H1 (cell line): ENCODE data around the gene ESYT1. TPM values are rescaled to one million over a fixed set of nuclear protein-coding genes. Genes with fewer than 3 reads are reported as not detected.

Experiments
- CTCF ChIA-PET: fragments of 300-600 bp; sonication (Branson Sonifier 250); formaldehyde crosslinking; loops from one replicate; lab custom pipeline; 2021; ENCODE audit not compliant: partially characterized antibody; lab: Charles Lee
- POLR2A ChIA-PET: fragments of 300-600 bp; sonication (Branson Sonifier 250); formaldehyde crosslinking; loops from one replicate; lab custom pipeline; 2021; ENCODE audit warnings: inconsistent platforms; ENCODE audit not compliant: partially characterized antibody; lab: Charles Lee
- DNase-seq, 2 experiments: peaks; one replicate each; pipeline versions ENCODE4 v3.0.0 to v3.0.0-alpha.2; 2010 to 2022; ENCODE audit warnings: low spot score in 2 of 2, low read depth in 1 of 2, mixed read lengths in 1 of 2
- FAIRE-seq: peaks from 2 replicates; lab custom pipeline; 2011; peaks lifted over from hg19 to GRCh38; lab: Jason Lieb, UNC
- H2AFZ ChIP-seq: 2 replicates; pipeline ENCODE4 v1.8.1; 2012; ENCODE audit warnings: low read length, inconsistent platforms
- H2AK5ac ChIP-seq: 2 replicates; pipeline ENCODE4 v1.6.1; 2013; ENCODE audit warnings: low read depth, low read length
- H2BK120ac ChIP-seq: replicated peaks from 2 replicates; pipeline ENCODE3; 2013; ENCODE audit warnings: low read depth, low read length, inconsistent platforms
- H2BK12ac ChIP-seq: 2 replicates; pipeline ENCODE4 v1.6.1; 2013; ENCODE audit warnings: low read depth, low read length
- H2BK15ac ChIP-seq: 2 replicates; pipeline ENCODE4 v1.6.1; 2013; ENCODE audit warnings: low read length
- H2BK20ac ChIP-seq: 2 replicates; pipeline ENCODE4 v1.6.1; 2013; ENCODE audit warnings: low read length
- H2BK5ac ChIP-seq: 2 replicates; pipeline ENCODE4 v1.6.1; 2013; ENCODE audit warnings: low read depth, low read length
- H3K14ac ChIP-seq: 2 replicates; pipeline ENCODE4 v1.6.1; 2013; ENCODE audit warnings: inconsistent platforms; ENCODE audit not compliant: insufficient read length
- H3K18ac ChIP-seq: 2 replicates; pipeline ENCODE4 v1.6.1; 2013; ENCODE audit warnings: low read length; ENCODE audit errors: extremely low read depth
- H3K23ac ChIP-seq: 2 replicates; pipeline ENCODE4 v1.6.1; 2013; ENCODE audit warnings: inconsistent platforms; ENCODE audit not compliant: insufficient read length
- H3K23me2 ChIP-seq: 2 replicates; pipeline ENCODE4 v1.6.1; 2013; ENCODE audit warnings: low read depth, low read length
- H3K27ac ChIP-seq: 2 replicates; pipeline ENCODE4 v1.6.1; 2011; ENCODE audit warnings: low read depth, low read length, inconsistent platforms
- H3K27me3 ChIP-seq, 4 experiments: replicated peaks in 1 of 4; 1 replicate in 1 of 4; 2 replicates in 3 of 4; pipeline versions ENCODE4 v1.6.1 to v1.8.1; 2011 to 2013; ENCODE audit warnings: low read length in 3 of 4, mild to moderate bottlenecking in 3 of 4, inconsistent platforms in 2 of 4, mixed read lengths in 2 of 4, moderate library complexity in 1 of 4; ENCODE audit not compliant: control insufficient read depth in 3 of 4, insufficient read depth in 3 of 4; ENCODE audit errors: extremely low read depth in 1 of 4
- H3K36me3 ChIP-seq, 4 experiments: 2 replicates each; pipeline versions ENCODE4 v1.6.1 to v1.8.1; 2011 to 2013; ENCODE audit warnings: mild to moderate bottlenecking in 4 of 4, low read length in 3 of 4, moderate library complexity in 2 of 4, control low read depth in 1 of 4, inconsistent platforms in 1 of 4; ENCODE audit not compliant: insufficient read depth in 4 of 4, control insufficient read depth in 2 of 4
- H3K4ac ChIP-seq: replicated peaks from 2 replicates; pipeline ENCODE3; 2013; ENCODE audit warnings: low read length, low read depth, mixed read lengths, inconsistent platforms; ENCODE audit not compliant: insufficient read length
- H3K4me1 ChIP-seq, 4 experiments: replicated peaks in 1 of 4; 1 replicate in 1 of 4; 2 replicates in 3 of 4; pipeline versions ENCODE4 v1.6.1 to v1.8.1; 2011 to 2013; ENCODE audit warnings: low read length in 3 of 4, inconsistent platforms in 2 of 4, mixed read lengths in 1 of 4; ENCODE audit not compliant: insufficient read depth in 4 of 4, control insufficient read depth in 3 of 4
- H3K4me2 ChIP-seq, 2 experiments: 2 replicates each; pipeline versions ENCODE4 v1.6.1 to v1.8.1; 2011 to 2013; ENCODE audit warnings: low read depth in 2 of 2, low read length in 2 of 2, control low read depth in 1 of 2, inconsistent platforms in 1 of 2, mild to moderate bottlenecking in 1 of 2; ENCODE audit not compliant: insufficient read depth in 1 of 2
- H3K4me3 ChIP-seq, 4 experiments: fragments of 200-600, 300-600 bp in 1 of 4; sonication (generic), shearing (Covaris generic), sonication (Bioruptor Twin) in 1 of 4; 2 replicates each; pipeline versions ENCODE4 v1.5.1 to v1.8.1; 2011 to 2016; ENCODE audit warnings: low read length in 4 of 4, low read depth in 3 of 4, control low read depth in 2 of 4, inconsistent platforms in 2 of 4, mild to moderate bottlenecking in 2 of 4, mixed read lengths in 1 of 4, moderate library complexity in 1 of 4; ENCODE audit not compliant: insufficient read depth in 2 of 4; ENCODE audit errors: extremely low read depth in 1 of 4
- H3K56ac ChIP-seq: replicated peaks from 2 replicates; pipeline ENCODE3; 2013; ENCODE audit warnings: low read depth, mild to moderate bottlenecking, mixed read lengths, low read length, inconsistent platforms; ENCODE audit not compliant: insufficient read length
- H3K79me1 ChIP-seq: 2 replicates; pipeline ENCODE4 v1.6.1; 2013; ENCODE audit warnings: low read depth, low read length, control low read depth
- H3K79me2 ChIP-seq, 2 experiments: 2 replicates each; pipeline versions ENCODE4 v1.6.1 to v1.8.1; 2012 to 2013; ENCODE audit warnings: low read length in 2 of 2, mild to moderate bottlenecking in 2 of 2, inconsistent platforms in 1 of 2; ENCODE audit not compliant: insufficient read depth in 2 of 2, control insufficient read depth in 1 of 2
- H3K9ac ChIP-seq, 4 experiments: replicated peaks in 1 of 4; 1 replicate in 1 of 4; 2 replicates in 3 of 4; pipeline versions ENCODE4 v1.6.1 to v1.8.1; 2011 to 2013; ENCODE audit warnings: low read depth in 3 of 4, low read length in 3 of 4, control low read depth in 2 of 4, mild to moderate bottlenecking in 2 of 4, moderate library complexity in 2 of 4, inconsistent platforms in 1 of 4; ENCODE audit errors: extremely low read depth in 1 of 4
- H3K9me3 ChIP-seq, 2 experiments: 2 replicates each; pipeline versions ENCODE4 v1.6.1 to v1.8.1; 2012 to 2013; ENCODE audit warnings: mild to moderate bottlenecking in 2 of 2, moderate library complexity in 2 of 2, control low read depth in 1 of 2, inconsistent platforms in 1 of 2, low read depth in 1 of 2, low read length in 1 of 2, mixed read lengths in 1 of 2; ENCODE audit not compliant: insufficient read depth in 2 of 2
- H4K20me1 ChIP-seq, 2 experiments: replicated peaks in 1 of 2; 2 replicates each; pipeline versions ENCODE3 to v1.8.1; 2011 to 2013; ENCODE audit warnings: inconsistent platforms in 2 of 2, low read length in 2 of 2, mild to moderate bottlenecking in 1 of 2; ENCODE audit not compliant: insufficient read depth in 2 of 2, control insufficient read depth in 1 of 2
- H4K5ac ChIP-seq: 2 replicates; pipeline ENCODE4 v1.6.1; 2013; ENCODE audit warnings: low read length, low read depth, mixed read lengths, inconsistent platforms; ENCODE audit not compliant: insufficient read length
- H4K8ac ChIP-seq: 2 replicates; pipeline ENCODE4 v1.8.0; 2013; ENCODE audit warnings: mild to moderate bottlenecking, moderate library complexity, low read length, inconsistent platforms; ENCODE audit not compliant: insufficient read depth; ENCODE audit errors: extremely low read depth
- H4K91ac ChIP-seq: replicated peaks from 2 replicates; pipeline ENCODE3; 2013; ENCODE audit warnings: low read length, mixed read lengths, inconsistent platforms; ENCODE audit not compliant: insufficient read length
- CEBPB ChIP-seq: IDR thresholded peaks from 2 replicates; pipeline ENCODE4 v1.6.1; 2012; ENCODE audit warnings: low read depth, low read length
- RXRA ChIP-seq: IDR thresholded peaks from 2 replicates; pipeline ENCODE4 v1.6.1; 2011; ENCODE audit warnings: low read depth, mild to moderate bottlenecking, low read length, moderate library complexity; ENCODE audit not compliant: insufficient read depth
- SIN3A ChIP-seq, 2 experiments: IDR thresholded peaks in 1 of 2; conservative IDR thresholded peaks in 1 of 2; 2 replicates each; pipeline ENCODE4 v1.6.1; 2011 to 2012; ENCODE audit warnings: low read length in 2 of 2, improper control_type of control experiment in 1 of 2, low read depth in 1 of 2, mild to moderate bottlenecking in 1 of 2
- SUZ12 ChIP-seq: fragments of 200-600 bp; sonication (generic); IDR thresholded peaks from 2 replicates; pipeline ENCODE4 v1.6.1; 2012; ENCODE audit warnings: mild to moderate bottlenecking, inconsistent platforms, low read length, moderate library complexity, mixed read lengths
- TAF7 ChIP-seq: optimal IDR thresholded peaks from 2 replicates; pipeline ENCODE3; 2011; ENCODE audit warnings: low read depth, mild to moderate bottlenecking, inconsistent platforms, low read length, moderate library complexity, borderline replicate concordance
- TEAD4 ChIP-seq: IDR thresholded peaks from 2 replicates; pipeline ENCODE4 v1.6.1; 2012; ENCODE audit warnings: low read depth, low read length, inconsistent platforms, mixed read lengths
- WGBS, 2 experiments: shearing (Covaris generic) in 1 of 2; methylation state at CpG; one replicate each; pipeline versions ENCODE4 v1.1.6 to v1.1.7; 2013 to 2015; ENCODE audit warnings: low lambda C conversion rate in 2 of 2, mixed read lengths in 2 of 2, inconsistent platforms in 1 of 2, low coverage in 1 of 2, missing lambda C conversion rate in 1 of 2; ENCODE audit not compliant: insufficient replicate concordance in 2 of 2, insufficient coverage in 1 of 2, insufficient read length in 1 of 2; ENCODE audit errors: extremely low coverage in 1 of 2, missing lambda C conversion rate in 1 of 2; 5-methylcytosine and 5-hydroxymethylcytosine counted together
- polyA plus RNA-seq, 7 experiments: library from polyadenylated mRNA; depleted of rRNA in 3 of 7; stranded (reverse) in 5 of 7; unstranded in 2 of 7; fragments of >200 nt in 5 of 7; fragments of 200-250 nt in 2 of 7; gene quantifications; 1 replicate in 5 of 7; 2 replicates in 1 of 7; 4 replicates in 1 of 7; pipeline versions ENCODE4 v1.2.1 to v1.2.3, GENCODE V29; 2011 to 2013; ENCODE audit warnings: missing spikeins in 2 of 7, mixed read lengths in 2 of 7
- total RNA-seq: library from RNA; stranded (reverse); fragmentation: NEBNext Ultra II Directional; extraction: Animal tissue kit (Norgen Biotek cat#: 25700); gene quantifications from 2 replicates; pipeline ENCODE4 v1.2.1, GENCODE V29; 2021
- TF ChIP-seq, protein P1 (sequence below), 3 experiments: IDR thresholded peaks; 1 replicate in 2 of 3; 2 replicates in 1 of 3; pipeline versions ENCODE4 v1.5.1 to v1.6.1; 2011; ENCODE audit warnings: low read length in 3 of 3, mild to moderate bottlenecking in 3 of 3, inconsistent platforms in 2 of 3, low read depth in 1 of 3, moderate library complexity in 1 of 3; ENCODE audit not compliant: insufficient read depth in 1 of 3; ENCODE audit errors: control extremely low read depth in 1 of 3
- TF ChIP-seq, protein P2 (sequence below): IDR thresholded peaks from 2 replicates; pipeline ENCODE4 v1.6.1; 2012; ENCODE audit warnings: inconsistent platforms

Gene ESYT1
- total and polyA plus RNA-seq, 2 of the 8 experiments (the other 6 are each of a cell fraction or from before 2014, with no cell fraction given), result 86.9 to 165 TPM

GRCh38 chr12:56119361-56119796, 8.7 kb upstream of the ESYT1 start:
- no peak for FAIRE-seq
- no peak overlapping the region for H4K5ac ChIP-seq
- H3K27ac ChIP-seq, result no peak overlapping the region
- H3K18ac ChIP-seq, result no peak overlapping the region
- no peaks in the 10 kb centered on the region for H3K9me3 ChIP-seq
- ChIA-PET CTCF (interaction anchor here (0.6 to 5.3 kb wide), 26 partner anchors 9 to 337 kb away, joined by 3 to 47 read pairs (median 6); partner anchors contain the start of genes ESYT1, MYL6, MYL6B and PA2G4), POLR2A (interaction anchor here (0.8 to 7.1 kb wide), 10 partner anchors 9 to 148 kb away, joined by 3 to 267 read pairs (median 24); partner anchors contain the start of genes ERBB3, ESYT1, PA2G4 and RNF41)
- H2BK12ac ChIP-seq, result no peak overlapping the region
- no peak overlapping the region for H3K9ac ChIP-seq
- no peak overlapping the region for H4K91ac ChIP-seq
- H3K79me1 ChIP-seq, result no peaks in the 10 kb centered on the region; the same call in 1 of the 2 replicates
- H2BK120ac ChIP-seq, result no peak overlapping the region
- peaks cover 0 to 19% (median 7%) of the 10 kb centered on the region in 4 experiments; a peak in 7 of 8 replicates for H3K36me3 ChIP-seq
- H2BK5ac ChIP-seq, result no peak overlapping the region; the same call in 1 of the 2 replicates
- no peak overlapping the region for H2BK20ac ChIP-seq
- no peaks in the 10 kb centered on the region for H3K27me3 ChIP-seq
- no peak overlapping the region for H2AK5ac ChIP-seq
- H3K56ac ChIP-seq, result no peak overlapping the region
- H3K4ac ChIP-seq, result no peak overlapping the region
- peak overlapping the region; percentile 54 to 85 (median 75); a peak in 5 of 8 replicates for H3K4me3 ChIP-seq
- H3K23ac ChIP-seq, result no peak overlapping the region
- peak overlapping the region; percentile 96 to 99; a peak in 3 of 4 replicates for H3K4me2 ChIP-seq
- DNase-seq, result peak in 1 of 2 experiments; percentile 69
- H4K20me1 ChIP-seq, result peaks cover 0 to 3% of the 10 kb centered on the region in 2 experiments
- H3K4me1 ChIP-seq, result peaks cover 0 to 9% (median 5%) of the 10 kb centered on the region in 4 experiments; a peak in 5 of 7 replicates
- H3K14ac ChIP-seq, result no peak overlapping the region
- peaks cover 3 to 13% of the 10 kb centered on the region in 2 experiments; a peak in 3 of 4 replicates for H3K79me2 ChIP-seq
- H4K8ac ChIP-seq, result no peak overlapping the region
- no peak overlapping the region for H2AFZ ChIP-seq
- H2BK15ac ChIP-seq, result no peak overlapping the region
- H3K23me2 ChIP-seq, result peaks cover 10% of the 10 kb centered on the region
- 3% methylated on average over 2 of the region's 2 CpGs; no CpG with 5 or more reads in 1 of the 2 experiments for WGBS, 2 experiments
- TF ChIP-seq SUZ12 (no peak), TEAD4 (no peak), TAF7 (no peak), CEBPB (0 out of 2 replicates have a peak, but pooled peaks have one; percentile 53), RXRA (no peak), SIN3A (conservative IDR thresholded peaks at IDR 0.05 in 1 of 2, IDR thresholded peaks at IDR 0.05 in 1 of 2; ENCODE audit: low read depth in 1 of 2, low read length in 2 of 2) (peak; percentile 89 to 93)
- TF ChIP-seq, protein P1, sequence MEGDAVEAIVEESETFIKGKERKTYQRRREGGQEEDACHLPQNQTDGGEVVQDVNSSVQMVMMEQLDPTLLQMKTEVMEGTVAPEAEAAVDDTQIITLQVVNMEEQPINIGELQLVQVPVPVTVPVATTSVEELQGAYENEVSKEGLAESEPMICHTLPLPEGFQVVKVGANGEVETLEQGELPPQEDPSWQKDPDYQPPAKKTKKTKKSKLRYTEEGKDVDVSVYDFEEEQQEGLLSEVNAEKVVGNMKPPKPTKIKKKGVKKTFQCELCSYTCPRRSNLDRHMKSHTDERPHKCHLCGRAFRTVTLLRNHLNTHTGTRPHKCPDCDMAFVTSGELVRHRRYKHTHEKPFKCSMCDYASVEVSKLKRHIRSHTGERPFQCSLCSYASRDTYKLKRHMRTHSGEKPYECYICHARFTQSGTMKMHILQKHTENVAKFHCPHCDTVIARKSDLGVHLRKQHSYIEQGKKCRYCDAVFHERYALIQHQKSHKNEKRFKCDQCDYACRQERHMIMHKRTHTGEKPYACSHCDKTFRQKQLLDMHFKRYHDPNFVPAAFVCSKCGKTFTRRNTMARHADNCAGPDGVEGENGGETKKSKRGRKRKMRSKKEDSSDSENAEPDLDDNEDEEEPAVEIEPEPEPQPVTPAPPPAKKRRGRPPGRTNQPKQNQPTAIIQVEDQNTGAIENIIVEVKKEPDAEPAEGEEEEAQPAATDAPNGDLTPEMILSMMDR (IDR thresholded peaks at IDR 0.05; ENCODE audit: control extremely low read depth in 1 of 3, insufficient read depth in 1 of 3, low read depth in 1 of 3, low read length in 3 of 3), result peak; percentile 56 to 80 (median 79)
- TF ChIP-seq, protein P2, sequence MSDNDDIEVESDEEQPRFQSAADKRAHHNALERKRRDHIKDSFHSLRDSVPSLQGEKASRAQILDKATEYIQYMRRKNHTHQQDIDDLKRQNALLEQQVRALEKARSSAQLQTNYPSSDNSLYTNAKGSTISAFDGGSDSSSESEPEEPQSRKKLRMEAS, result peak; percentile 96
